ENCODE results near the gene GREB1L. TPM values are rescaled to one million over a fixed set of nuclear protein-coding genes. Genes with fewer than 3 reads are reported as not detected.
A peak's percentile ranks its signal among the peaks of the same experiment; 100 is the strongest.

The GREB1L gene
- total and polyA plus RNA-seq, 2 donors (not counting 3 experiments of a cell fraction or from before 2014, with no cell fraction given): 0.22 to 0.41 TPM

- DNase-seq (ENCODE audit: low read depth, low spot score) (no peak), FAIRE-seq (no peak)
- TF ChIP-seq JUN (IDR thresholded peaks at IDR 0.05; ENCODE audit: borderline replicate concordance, insufficient read depth, insufficient read length, low read depth): no peak
- no peak for TF ChIP-seq POLR2AphosphoS5 (IDR thresholded peaks at IDR 0.05; ENCODE audit: insufficient read depth, low read depth, low read length)
- TF ChIP-seq GATA2 (IDR thresholded peaks at IDR 0.05; ENCODE audit: insufficient read depth, insufficient read length, low read depth, low read length): no peak
- TF ChIP-seq FOS (IDR thresholded peaks at IDR 0.05; ENCODE audit: borderline replicate concordance, insufficient read depth, low read length): no peak
- no peak for TF ChIP-seq CTCF (IDR thresholded peaks at IDR 0.05; ENCODE audit: extremely low read depth in 1 of 2, insufficient read depth in 1 of 2, low read depth in 1 of 2, low read length in 2 of 2)
- no peak for TF ChIP-seq MAX (IDR thresholded peaks at IDR 0.05; ENCODE audit: insufficient read depth, insufficient read length)
- no peak for TF ChIP-seq MYC (IDR thresholded peaks at IDR 0.05; ENCODE audit: low read depth, low read length)
- no peak for TF ChIP-seq EZH2 (IDR thresholded peaks at IDR 0.05; ENCODE audit: borderline replicate concordance, low read depth, low read length, severe bottlenecking)
- no peak for TF ChIP-seq POLR2A (IDR thresholded peaks at IDR 0.05; ENCODE audit: low read depth, low read length)
- ChIA-PET POLR2A (no interaction called here), CTCF (interaction anchor here (1.5 kb wide), 1 partner anchor 46 kb away, joined by 6 read pairs; no protein-coding TSS in a partner anchor)
- Histone ChIP-seq H3K36me3 (ENCODE audit: control insufficient read depth in 2 of 2, extremely low read depth in 1 of 2, insufficient read depth in 2 of 2, low read length in 2 of 2) (no peaks in the 10 kb centered on the region), H2AFZ (ENCODE audit: low read depth, low read length) (peak overlapping the region; percentile 71), H3K4me1 (ENCODE audit: control insufficient read depth, extremely low read depth, insufficient read depth, low read length) (peaks cover 17% of the 10 kb centered on the region), H3K9me1 (replicated peaks; ENCODE audit: control insufficient read depth, extremely low read depth, insufficient read depth, low read length) (no peaks in the 10 kb centered on the region), H4K20me1 (replicated peaks; ENCODE audit: control insufficient read depth, extremely low read depth, insufficient read depth, low read length) (no peaks in the 10 kb centered on the region), H3K9me3 (replicated peaks; ENCODE audit: control insufficient read depth, insufficient read depth, low read length) (no peaks in the 10 kb centered on the region), H3K79me2 (ENCODE audit: control insufficient read depth, insufficient read depth, low read length) (no peaks in the 10 kb centered on the region), H3K4me3 (replicated peaks in 1 of 3; ENCODE audit: insufficient read depth in 1 of 3, low read depth in 1 of 3, low read length in 3 of 3) (peak overlapping the region in 2 of 3 experiments; percentile 18 to 31), H3K27ac (ENCODE audit: insufficient read depth, low read depth, low read length) (no peak overlapping the region), H3K27me3 (ENCODE audit: control insufficient read depth in 2 of 2, insufficient read depth in 2 of 2, low read length in 2 of 2) (peaks cover 14 to 43% of the 10 kb centered on the region in 2 experiments), H3K9ac (replicated peaks; ENCODE audit: extremely low read depth, insufficient read depth, low read length) (no peak overlapping the region), H3K4me2 (ENCODE audit: insufficient read depth, low read length) (peak overlapping the region; percentile 24)
- intact Hi-C loops (cut with micrococcal nuclease) (no loop called here), dilution Hi-C loops (cut with MboI; ENCODE audit: extremely low pct_ligation_motif_present, low sequenced_read_pairs) (no loop called here)
- BruUV-seq (replicated peaks): no TSS peak
Measured at GRCh38 chr18:21241301-21242048, 557 bp upstream of the GREB1L start.
